Right forelimb (tissue), 1 donor: ENCODE results near the gene PLXDC1.
A peak's percentile ranks its signal among the peaks of the same experiment; 100 is the strongest.
"Not testable (repeated sequence)": the region's sequence is repeated elsewhere in the genome, so short reads cannot be mapped to it uniquely, and the experiment has no call there.

ENCODE experiments used
- DNase-seq: peaks from one replicate; pipeline ENCODE4 v3.0.0-alpha.2; 2018

PLXDC1 gene

DNA sequence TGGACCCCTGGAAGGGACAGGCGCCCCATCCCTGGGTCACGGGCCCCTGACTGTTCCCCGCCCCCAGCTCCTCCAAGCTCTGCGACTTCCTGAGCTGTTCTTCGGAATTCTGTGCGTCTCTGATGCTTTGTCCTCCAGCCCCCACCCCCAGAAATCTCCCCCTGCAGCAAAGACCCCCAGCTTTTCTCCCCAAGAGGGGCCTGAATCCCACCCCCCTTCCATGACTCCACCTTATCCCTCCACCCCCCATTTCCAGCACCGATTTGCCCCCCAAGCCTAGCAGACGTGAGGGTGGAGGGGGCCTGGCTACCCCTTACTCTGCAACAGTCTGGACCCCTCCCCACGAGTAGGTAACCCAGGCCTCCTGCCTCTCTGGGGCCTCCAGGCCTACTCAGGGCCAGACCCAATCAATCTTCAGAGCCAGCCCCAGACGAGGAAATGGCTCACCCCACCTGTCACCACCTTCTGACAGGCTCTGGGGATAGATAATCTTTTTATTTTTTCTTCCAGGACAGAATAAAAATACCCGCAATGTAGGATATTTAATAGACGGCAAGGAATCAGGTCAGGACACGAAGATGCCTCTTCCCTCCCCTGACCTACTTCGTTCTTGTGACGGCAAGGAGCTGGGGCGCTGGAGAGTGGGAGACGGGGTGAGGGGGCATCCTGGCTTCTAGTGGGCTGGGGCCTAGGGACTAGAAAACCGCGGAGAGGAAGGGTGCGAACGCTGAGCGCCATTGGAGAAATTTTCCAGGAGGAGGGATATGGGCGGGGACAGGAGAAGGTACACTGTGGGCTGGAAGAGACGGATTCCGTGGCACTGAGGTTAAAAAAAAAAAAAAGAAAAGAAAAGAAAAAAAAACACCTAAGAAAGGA, 744 bp upstream of the PLXDC1 start:
- DNase-seq = no peak

DNA sequence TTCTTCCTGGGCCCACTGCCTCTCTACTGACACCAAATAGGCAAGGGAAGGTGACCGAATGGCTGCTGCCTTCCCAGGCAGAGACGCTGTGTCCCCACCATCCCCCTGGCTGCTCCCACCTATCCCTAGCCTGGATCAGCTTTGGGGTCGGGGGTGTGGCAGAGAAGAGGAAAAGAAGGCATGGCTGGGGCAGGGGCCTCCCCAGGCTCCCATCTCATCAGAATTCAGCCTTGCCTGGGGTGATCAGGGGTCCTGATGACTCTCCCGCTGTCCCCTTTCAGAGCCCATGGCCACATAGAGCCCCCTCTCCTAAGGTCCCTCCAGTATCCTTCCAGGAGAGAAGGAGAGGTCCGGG, 665 bp downstream of the PLXDC1 start:
- DNase-seq = no peak

GRCh38 chr17:39150104-39150634, 1.3 kb downstream of the PLXDC1 start:
- no peak for DNase-seq

DNA sequence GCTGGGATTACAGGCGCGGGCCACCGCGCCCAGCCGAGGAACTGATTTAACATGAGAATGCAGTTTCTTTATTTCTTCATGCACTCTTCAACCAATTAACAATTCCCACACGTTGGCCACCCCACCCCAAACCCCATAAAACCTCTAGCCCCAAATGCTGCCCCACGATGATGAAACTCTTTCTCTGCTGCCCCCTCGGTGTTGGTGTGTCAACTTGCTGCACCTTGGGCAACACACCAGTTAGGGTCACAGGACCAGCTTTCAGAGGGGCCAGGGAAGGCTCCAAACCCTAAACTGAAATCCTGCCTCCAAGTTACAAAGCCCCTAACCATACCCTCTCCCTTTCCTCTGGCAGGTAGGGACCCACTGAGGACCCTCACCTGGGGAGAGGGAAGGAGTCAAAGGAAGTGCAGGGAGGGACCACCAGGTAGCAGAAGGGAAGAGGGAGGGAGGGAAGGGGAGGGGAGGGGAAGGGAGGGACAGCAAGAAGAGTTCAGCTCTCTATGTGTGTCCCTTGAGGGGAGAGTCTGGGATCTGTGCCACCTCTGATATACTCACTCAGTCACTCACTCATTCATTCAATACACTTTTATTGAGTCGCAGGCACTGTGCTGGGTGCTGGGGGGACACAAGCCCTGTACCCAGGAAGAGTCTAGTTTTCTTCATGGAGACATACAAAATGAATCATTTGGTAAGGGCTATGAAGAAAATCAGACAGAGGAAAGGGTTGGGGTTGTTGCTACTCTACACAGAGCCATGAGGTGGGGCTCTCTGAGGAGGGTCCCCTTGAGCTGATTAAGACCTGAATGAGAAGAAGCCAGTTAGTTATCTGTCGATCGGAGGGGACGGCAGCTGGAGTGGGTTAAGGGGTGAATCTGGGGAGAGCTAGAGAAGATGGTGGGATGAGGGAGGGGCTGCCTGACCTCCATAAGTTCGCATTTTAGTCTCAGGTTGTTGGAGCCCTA, 3.9 kb downstream of the PLXDC1 start:
- DNase-seq = no peak

DNA sequence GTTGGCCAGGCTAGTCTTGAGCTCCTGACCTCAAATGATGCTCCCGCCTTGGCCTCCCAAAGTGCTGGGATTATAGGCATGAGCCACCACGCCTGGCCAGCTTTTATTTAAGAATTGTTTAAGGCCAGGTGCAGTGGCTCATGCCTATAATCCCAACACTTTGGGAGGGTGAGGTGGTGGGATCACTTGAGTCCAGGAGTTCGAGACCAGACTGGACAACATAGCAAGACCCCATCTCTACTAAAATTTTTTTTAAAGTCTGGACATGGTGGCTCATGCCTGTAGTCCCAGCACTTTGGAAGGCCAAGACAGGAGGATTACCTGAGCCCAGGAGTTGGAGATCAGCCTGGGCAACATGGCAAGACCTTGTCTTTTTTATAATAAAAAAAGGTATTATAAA, 5.2 kb downstream of the PLXDC1 start:
- DNase-seq = no peak

DNA sequence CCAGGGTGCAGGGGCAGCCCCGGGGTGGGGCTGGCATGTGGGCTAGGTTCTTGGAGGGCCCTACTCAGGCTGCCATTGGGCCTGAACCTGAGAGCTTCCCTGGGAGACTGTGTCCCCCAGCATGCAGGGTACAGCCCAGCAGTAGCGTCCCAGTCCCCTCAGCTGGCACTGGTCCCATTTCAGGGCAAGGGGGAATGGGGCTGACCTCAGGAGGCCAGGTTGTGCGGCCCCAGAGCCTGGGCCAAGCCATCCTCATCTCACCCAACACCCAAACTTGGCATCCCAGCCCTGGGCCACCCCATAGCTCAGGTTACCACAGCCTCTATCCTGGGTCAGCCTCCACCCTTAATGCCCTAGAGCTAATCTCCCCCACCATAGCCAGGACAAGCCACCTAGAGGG, 6.3 kb downstream of the PLXDC1 start:
- no peak for DNase-seq

- DNase-seq = peak; percentile 95
These were observed 7.0 kb downstream of the PLXDC1 start for GRCh38 chr17:39144416-39144840.

- peak; percentile 86 for DNase-seq
These were observed 7.8 kb downstream of the PLXDC1 start for GRCh38 chr17:39143552-39144093.

DNA sequence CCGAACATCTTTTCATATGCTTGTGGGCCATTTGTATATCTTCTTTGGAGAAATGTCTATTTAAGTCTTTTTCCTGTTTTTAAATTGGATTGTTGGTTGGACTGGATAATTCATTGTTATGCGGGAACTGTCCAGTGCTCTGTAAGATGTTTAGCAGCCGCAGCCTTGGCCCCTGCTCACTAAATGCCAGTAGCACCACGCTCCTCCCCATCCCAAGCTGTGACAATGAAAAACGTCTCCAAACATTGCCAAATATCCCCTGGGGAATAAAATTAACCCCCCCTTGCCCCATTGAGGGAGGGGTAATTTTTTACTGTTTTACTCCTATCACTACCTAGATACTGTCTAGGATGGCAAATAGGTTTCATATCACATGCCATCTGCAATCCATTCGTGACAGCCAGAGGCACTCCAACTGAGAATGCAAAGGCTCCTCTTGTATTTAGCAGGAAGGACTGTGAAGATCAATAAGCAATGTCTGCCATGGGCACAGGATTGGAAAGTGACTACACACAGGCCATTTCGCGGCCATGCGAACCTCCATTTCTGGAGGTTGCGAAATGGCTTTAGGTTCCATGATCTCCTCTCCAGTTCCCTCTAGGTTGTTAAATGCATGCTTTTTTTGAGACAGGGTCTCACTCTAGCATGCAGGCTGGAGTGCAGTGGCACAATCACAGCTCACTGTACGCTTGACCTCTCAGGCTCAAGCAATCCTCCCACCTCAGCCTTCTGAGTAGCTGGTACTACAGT, 9.3 kb downstream of the PLXDC1 start:
- DNase-seq = no peak

- no peak for DNase-seq
These were observed 10.1 kb downstream of the PLXDC1 start for GRCh38 chr17:39141294-39141693.

- DNase-seq = no peak
These were observed 11.9 kb downstream of the PLXDC1 start for GRCh38 chr17:39139561-39139960.

- DNase-seq = no peak
These were observed 12.3 kb downstream of the PLXDC1 start for GRCh38 chr17:39139161-39139511.

DNA sequence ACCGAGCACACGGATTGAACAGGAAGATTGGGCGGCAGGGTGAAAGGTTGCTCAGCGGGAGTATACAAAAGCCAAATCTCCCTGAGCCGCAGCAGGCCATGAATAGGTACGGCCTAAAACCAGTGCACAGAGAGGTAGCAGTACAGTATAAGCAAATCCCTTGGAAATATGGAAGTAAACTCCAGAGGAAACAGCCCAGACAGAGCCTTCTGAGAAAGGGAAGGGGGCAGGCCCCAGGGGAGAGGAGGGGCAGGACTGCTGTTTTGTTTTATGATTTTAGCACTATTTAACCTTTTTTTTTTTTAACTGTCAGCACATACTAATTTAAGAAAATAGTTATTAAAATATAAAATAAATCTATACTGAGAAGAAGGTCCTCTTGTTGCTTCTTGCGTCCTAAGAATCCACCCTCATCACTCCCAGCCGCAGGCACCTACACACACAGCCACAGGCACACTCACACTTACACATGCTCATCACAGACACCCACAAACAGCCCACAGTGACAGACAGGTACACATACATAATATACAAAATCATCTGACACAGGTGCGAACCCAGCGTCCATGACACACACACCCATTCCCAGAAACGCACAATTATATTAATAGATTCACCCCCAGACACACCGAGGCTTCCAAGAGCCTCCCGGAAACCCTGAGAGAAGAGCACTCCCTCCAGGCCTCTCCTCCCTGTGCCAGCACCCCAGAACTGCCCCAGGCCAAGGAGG, 12.8 kb downstream of the PLXDC1 start:
- DNase-seq = no peak

DNA sequence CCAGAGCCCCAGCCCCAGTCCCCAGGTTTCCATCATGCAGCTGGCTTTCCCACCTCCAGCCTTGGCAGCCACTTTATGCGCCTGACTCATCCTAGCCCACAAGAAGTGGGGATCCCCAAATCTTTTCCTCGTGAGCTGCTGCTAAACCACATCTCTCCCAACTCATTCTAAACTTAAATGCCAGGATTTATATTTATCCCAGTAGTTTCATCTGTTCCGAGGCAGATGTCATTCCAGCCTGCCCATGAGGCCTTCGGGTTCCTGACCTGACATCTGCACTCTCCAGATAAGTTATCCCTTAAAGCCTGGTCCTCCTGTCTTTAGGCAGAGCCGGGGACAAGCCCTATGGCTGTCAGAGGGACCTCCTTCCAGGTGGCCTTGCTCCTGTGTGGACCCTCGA, 16.6 kb downstream of the PLXDC1 start:
- no peak for DNase-seq

DNA sequence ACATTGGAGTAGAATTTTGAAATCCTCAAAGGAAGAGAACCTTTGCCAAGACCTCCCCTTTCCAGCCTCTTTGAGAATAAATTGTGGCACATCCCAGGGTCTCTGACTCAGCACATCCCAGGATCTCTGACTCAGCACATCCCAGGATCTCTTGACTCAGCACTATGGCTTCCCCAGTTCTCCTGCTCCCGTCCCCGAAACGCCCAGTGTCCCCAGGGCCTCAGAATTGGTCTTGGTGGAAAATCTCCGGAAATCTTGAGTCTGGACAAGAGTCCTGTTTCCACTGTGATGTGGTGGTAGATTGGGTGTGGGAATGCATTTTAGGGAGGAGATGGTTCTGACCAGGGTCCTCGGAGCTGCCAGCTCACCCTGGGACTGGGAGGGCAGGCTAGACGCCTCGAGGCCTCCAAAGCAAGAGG, 19.2 kb downstream of the PLXDC1 start:
- no peak for DNase-seq

DNA sequence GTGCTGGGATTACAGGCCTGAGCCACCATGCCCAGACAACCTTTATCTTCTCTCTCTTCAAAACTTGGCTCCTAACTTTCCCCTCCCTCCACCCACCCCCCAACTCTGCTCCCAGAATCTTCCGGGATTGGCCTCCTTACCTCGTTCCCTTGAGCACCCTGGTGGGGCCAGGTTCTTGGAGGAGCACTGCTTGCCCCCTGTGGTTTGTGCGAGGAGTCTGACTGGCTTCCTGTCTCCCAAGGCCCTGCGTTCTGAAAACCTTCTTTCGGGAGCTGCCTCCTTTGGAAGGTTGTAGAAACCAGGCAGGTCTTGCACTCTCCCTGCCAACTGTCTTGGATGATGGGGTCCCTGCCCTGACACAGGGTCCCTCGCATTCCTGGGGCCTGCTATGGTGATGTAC, 19.8 kb downstream of the PLXDC1 start:
- DNase-seq = no peak

DNA sequence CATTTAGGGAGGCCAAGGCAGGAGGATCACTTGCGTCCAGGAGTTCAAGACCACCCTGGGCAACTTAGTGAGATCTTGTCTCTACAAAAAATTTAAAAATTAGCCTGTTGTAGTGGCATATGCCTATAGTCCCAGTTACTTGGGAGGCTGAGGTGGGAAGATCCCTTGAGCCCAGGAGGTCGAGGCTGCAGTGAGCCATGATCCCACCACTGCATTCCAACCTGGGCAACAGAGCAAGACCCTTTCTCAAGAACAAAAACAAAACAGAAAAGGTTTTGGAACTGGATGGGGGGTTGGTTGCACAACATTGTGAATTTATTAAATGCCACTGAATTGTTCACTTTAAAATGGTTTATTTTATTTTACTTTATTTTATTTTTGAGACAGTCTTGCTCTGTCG, 21.2 kb downstream of the PLXDC1 start:
- DNase-seq = no peak

GRCh38 chr17:39129544-39129943, 21.9 kb downstream of the PLXDC1 start:
- DNase-seq = not testable (repeated sequence)

- DNase-seq = no peak
These were observed 25.0 kb downstream of the PLXDC1 start for GRCh38 chr17:39126436-39126835.

- no peak for DNase-seq
These were observed 26.1 kb downstream of the PLXDC1 start for GRCh38 chr17:39125143-39125875.

DNA sequence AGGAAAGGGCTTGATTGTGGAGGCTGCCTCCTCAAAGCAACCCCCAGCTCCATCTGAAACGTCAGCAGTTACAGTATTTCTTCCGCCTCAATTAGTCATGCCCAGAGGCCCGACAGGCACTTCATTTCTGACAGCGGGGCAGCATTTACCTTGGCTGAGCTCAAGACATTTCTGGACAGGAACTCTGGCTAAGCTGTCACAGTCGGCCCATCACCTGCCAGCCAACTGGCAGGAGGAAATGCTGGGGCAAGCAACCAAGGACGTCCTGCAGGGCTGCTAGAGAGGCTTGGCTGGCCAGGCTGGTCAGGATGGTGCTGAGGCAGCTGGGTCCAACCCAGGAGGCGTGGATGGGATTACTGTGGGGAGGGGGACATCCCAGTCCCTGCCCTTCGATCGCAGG, 27.8 kb downstream of the PLXDC1 start:
- DNase-seq = no peak
